ENCODE data around the gene ASH1L. TPM values are rescaled to one million over a fixed set of nuclear protein-coding genes. Genes with fewer than 3 reads are reported as not detected.
A peak's percentile ranks its signal among the peaks of the same experiment; 100 is the strongest.

The ASH1L gene
- total and polyA plus RNA-seq, 9 of the 15 experiments (the other 6 are each of a cell fraction or from before 2014, with no cell fraction given): 2.0 to 23.3 (median 14.6) TPM

DNA sequence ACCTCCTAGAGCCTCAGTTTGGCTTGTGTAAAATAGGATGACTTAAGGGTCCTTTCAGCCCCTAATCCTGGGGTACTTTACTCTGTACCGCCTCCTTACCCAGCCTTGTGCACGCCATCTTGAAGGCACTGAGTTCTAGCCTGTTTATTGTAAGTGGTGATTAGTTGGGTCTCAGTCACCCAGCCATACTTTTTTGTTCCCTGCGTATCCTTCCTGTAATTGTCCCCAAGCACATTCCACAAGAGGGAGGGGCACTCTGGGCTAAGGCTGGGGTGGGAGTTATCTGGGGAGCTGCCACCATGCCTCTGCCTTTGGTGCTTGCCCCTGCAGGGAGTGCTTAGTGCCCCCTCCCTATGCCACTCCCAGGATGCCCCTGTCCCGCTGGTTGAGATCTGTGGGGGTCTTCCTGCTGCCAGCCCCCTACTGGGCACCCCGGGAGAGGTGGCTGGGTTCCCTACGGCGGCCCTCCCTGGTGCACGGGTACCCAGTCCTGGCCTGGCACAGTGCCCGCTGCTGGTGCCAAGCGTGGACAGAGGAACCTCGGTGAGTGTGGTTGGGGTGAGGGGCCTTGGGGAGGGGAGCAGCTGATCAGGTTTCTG lies 253.1 kb downstream of the ASH1L start (continued):
- TF ChIP-seq, protein P1, sequence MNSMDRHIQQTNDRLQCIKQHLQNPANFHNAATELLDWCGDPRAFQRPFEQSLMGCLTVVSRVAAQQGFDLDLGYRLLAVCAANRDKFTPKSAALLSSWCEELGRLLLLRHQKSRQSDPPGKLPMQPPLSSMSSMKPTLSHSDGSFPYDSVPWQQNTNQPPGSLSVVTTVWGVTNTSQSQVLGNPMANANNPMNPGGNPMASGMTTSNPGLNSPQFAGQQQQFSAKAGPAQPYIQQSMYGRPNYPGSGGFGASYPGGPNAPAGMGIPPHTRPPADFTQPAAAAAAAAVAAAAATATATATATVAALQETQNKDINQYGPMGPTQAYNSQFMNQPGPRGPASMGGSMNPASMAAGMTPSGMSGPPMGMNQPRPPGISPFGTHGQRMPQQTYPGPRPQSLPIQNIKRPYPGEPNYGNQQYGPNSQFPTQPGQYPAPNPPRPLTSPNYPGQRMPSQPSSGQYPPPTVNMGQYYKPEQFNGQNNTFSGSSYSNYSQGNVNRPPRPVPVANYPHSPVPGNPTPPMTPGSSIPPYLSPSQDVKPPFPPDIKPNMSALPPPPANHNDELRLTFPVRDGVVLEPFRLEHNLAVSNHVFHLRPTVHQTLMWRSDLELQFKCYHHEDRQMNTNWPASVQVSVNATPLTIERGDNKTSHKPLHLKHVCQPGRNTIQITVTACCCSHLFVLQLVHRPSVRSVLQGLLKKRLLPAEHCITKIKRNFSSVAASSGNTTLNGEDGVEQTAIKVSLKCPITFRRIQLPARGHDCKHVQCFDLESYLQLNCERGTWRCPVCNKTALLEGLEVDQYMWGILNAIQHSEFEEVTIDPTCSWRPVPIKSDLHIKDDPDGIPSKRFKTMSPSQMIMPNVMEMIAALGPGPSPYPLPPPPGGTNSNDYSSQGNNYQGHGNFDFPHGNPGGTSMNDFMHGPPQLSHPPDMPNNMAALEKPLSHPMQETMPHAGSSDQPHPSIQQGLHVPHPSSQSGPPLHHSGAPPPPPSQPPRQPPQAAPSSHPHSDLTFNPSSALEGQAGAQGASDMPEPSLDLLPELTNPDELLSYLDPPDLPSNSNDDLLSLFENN (IDR thresholded peaks at IDR 0.05; ENCODE audit: low read depth in 2 of 2, low read length in 2 of 2): no peak
- TF ChIP-seq CHD1 (IDR thresholded peaks at IDR 0.05; ENCODE audit: low read length): peak; percentile 77
- no peak for TF ChIP-seq KLF6 (CRISPR knock-in tag; IDR thresholded peaks at IDR 0.05; ENCODE audit: borderline replicate concordance)
- no peak for TF ChIP-seq ZNF217 (CRISPR knock-in tag; IDR thresholded peaks at IDR 0.05)
